WTC11 (cell line): ENCODE measurements around the gene TUT4. TPM values are rescaled to one million over a fixed set of nuclear protein-coding genes. Genes with fewer than 3 reads are reported as not detected.

Experiments
- ATAC-seq: fragments of 200-7000 bp; cut with Tn5 transposase; 2 replicates; pipeline ENCODE4 v1.10.0; 2021; ENCODE audit warnings: mild to moderate bottlenecking, moderate library complexity
- CTCF ChIA-PET: fragments of 300-600 bp; sonication (Branson Sonifier 250); formaldehyde crosslinking; loops from one replicate; lab custom pipeline; 2021; ENCODE audit warnings: antibody characterized with exemption; lab: Charles Lee
- POLR2A ChIA-PET: fragments of 350-600 bp; sonication (Branson Sonifier 250); formaldehyde crosslinking; loops from one replicate; lab custom pipeline; 2021; ENCODE audit warnings: antibody characterized with exemption; lab: Charles Lee
- DNase-seq: peaks from one replicate; pipeline ENCODE4 v3.0.0; 2021; ENCODE audit warnings: low spot score
- H3K27ac Mint-ChIP-seq: 2 replicates; pipeline ENCODE4 v1.8.0; 2021; ENCODE audit warnings: mixed read lengths
- H3K27me3 Mint-ChIP-seq: 2 replicates; pipeline ENCODE4 v1.8.0; 2021; ENCODE audit warnings: low read depth, mild to moderate bottlenecking, moderate library complexity, mixed read lengths
- H3K36me3 Mint-ChIP-seq: 2 replicates; pipeline ENCODE4 v1.8.0; 2021; ENCODE audit warnings: mixed read lengths
- H3K4me1 Mint-ChIP-seq: 2 replicates; pipeline ENCODE4 v1.8.0; 2022; ENCODE audit warnings: mixed read lengths
- H3K4me3 Mint-ChIP-seq: 2 replicates; pipeline ENCODE4 v1.8.0; 2021; ENCODE audit warnings: mild to moderate bottlenecking, moderate library complexity, mixed read lengths
- H3K9me3 Mint-ChIP-seq: 2 replicates; pipeline ENCODE4 v1.8.0; 2021; ENCODE audit warnings: mixed read lengths
- AFF4 ChIP-seq: sonication (generic); formaldehyde crosslinking; IDR thresholded peaks from 2 replicates; pipeline ENCODE4 v1.8.1; 2023; ENCODE audit warnings: mild to moderate bottlenecking, missing genetic modification reagents, borderline replicate concordance
- E2F5 ChIP-seq: sonication (generic); formaldehyde crosslinking; IDR thresholded peaks from 2 replicates; pipeline ENCODE4 v1.8.1; 2022; ENCODE audit warnings: mild to moderate bottlenecking, moderate library complexity, missing genetic modification reagents
- EMX1 ChIP-seq: fragments of 250-450 bp; sonication (Bioruptor Pico); IDR thresholded peaks from 2 replicates; pipeline ENCODE4 v1.8.0; 2021; ENCODE audit warnings: mild to moderate bottlenecking
- FOXJ3 ChIP-seq: sonication (generic); formaldehyde crosslinking; IDR thresholded peaks from 2 replicates; pipeline ENCODE4 v1.9.0; 2021; ENCODE audit warnings: missing genetic modification reagents, mild to moderate bottlenecking, borderline replicate concordance
- MAX ChIP-seq: sonication (generic); formaldehyde crosslinking; IDR thresholded peaks from 2 replicates; pipeline ENCODE4 v1.8.0; 2022; ENCODE audit warnings: mild to moderate bottlenecking, missing genetic modification reagents
- MLX ChIP-seq: sonication (generic); formaldehyde crosslinking; IDR thresholded peaks from 2 replicates; pipeline ENCODE4 v1.8.1; 2023; ENCODE audit warnings: mild to moderate bottlenecking, missing genetic modification reagents, moderate library complexity
- STAT6 ChIP-seq: sonication (generic); formaldehyde crosslinking; conservative IDR thresholded peaks from 2 replicates; pipeline ENCODE4 v1.8.1; 2023; ENCODE audit warnings: mild to moderate bottlenecking, low read depth, missing genetic modification reagents, moderate library complexity
- USF1 ChIP-seq: sonication (generic); formaldehyde crosslinking; IDR thresholded peaks from 2 replicates; pipeline ENCODE4 v1.8.0; 2022; ENCODE audit warnings: mild to moderate bottlenecking, missing genetic modification reagents
- ZBTB43 ChIP-seq: sonication (generic); formaldehyde crosslinking; IDR thresholded peaks from 2 replicates; pipeline ENCODE4 v1.8.1; 2023; ENCODE audit warnings: mild to moderate bottlenecking, missing genetic modification reagents
- ZNF232 ChIP-seq: sonication (generic); formaldehyde crosslinking; IDR thresholded peaks from 2 replicates; pipeline ENCODE4 v1.8.0; 2022; ENCODE audit warnings: mild to moderate bottlenecking, missing genetic modification reagents
- ZNF263 ChIP-seq: sonication (generic); formaldehyde crosslinking; IDR thresholded peaks from 2 replicates; pipeline ENCODE4 v1.8.1; 2022; ENCODE audit warnings: low read depth, mild to moderate bottlenecking, moderate library complexity, missing genetic modification reagents
- ZNF512 ChIP-seq: sonication (generic); formaldehyde crosslinking; IDR thresholded peaks from 2 replicates; pipeline ENCODE4 v1.8.1; 2022; ENCODE audit warnings: missing genetic modification reagents, borderline replicate concordance
- ZNF532 ChIP-seq: fragments of 250-450 bp; sonication (Bioruptor Pico); IDR thresholded peaks from 2 replicates; pipeline ENCODE4 v1.9.0; 2021; ENCODE audit warnings: mild to moderate bottlenecking, borderline replicate concordance
- total RNA-seq: library from RNA; stranded (reverse); gene quantifications from 3 replicates; pipeline ENCODE4 v1.2.3, GENCODE V29; 2021

The TUT4 gene
- total RNA-seq, 1 experiment from 2014 or later: 63.3 TPM

GRCh38 chr1:52423055-52423454 is 129.8 kb downstream of the TUT4 start:
- H3K4me1 Mint-ChIP-seq: peaks cover 9% of the 10 kb centered on the region
- ATAC-seq (no peak), DNase-seq (no peak)
- H3K9me3 Mint-ChIP-seq: no peaks in the 10 kb centered on the region
- ChIA-PET POLR2A (no interaction called here), CTCF (no interaction called here)
- peaks cover 30% of the 10 kb centered on the region for H3K36me3 Mint-ChIP-seq
- no peak for TF ChIP-seq STAT6 (CRISPR knock-in tag)
- no peak for TF ChIP-seq ZNF512 (CRISPR knock-in tag)
- no peak for TF ChIP-seq ZBTB43
- no peak for TF ChIP-seq MAX (CRISPR knock-in tag)
- no peak for TF ChIP-seq AFF4 (CRISPR knock-in tag)
- no peak for TF ChIP-seq ZNF263
- no peak for TF ChIP-seq E2F5
- TF ChIP-seq FOXJ3 (CRISPR knock-in tag): no peak
- no peak for TF ChIP-seq ZNF532
- TF ChIP-seq MLX (CRISPR knock-in tag): no peak
- TF ChIP-seq EMX1 (CRISPR knock-in tag): no peak
- TF ChIP-seq USF1 (CRISPR knock-in tag): no peak
- TF ChIP-seq ZNF232 (CRISPR knock-in tag): no peak
- no peak overlapping the region for H3K27ac Mint-ChIP-seq
- H3K4me3 Mint-ChIP-seq: no peak overlapping the region
- H3K27me3 Mint-ChIP-seq: no peaks in the 10 kb centered on the region
